ENCODE data around the gene HS6ST3.
"Not testable (repeated sequence)": the region's sequence is repeated elsewhere in the genome, so short reads cannot be mapped to it uniquely, and the experiment has no call there.

Gene HS6ST3

DNA sequence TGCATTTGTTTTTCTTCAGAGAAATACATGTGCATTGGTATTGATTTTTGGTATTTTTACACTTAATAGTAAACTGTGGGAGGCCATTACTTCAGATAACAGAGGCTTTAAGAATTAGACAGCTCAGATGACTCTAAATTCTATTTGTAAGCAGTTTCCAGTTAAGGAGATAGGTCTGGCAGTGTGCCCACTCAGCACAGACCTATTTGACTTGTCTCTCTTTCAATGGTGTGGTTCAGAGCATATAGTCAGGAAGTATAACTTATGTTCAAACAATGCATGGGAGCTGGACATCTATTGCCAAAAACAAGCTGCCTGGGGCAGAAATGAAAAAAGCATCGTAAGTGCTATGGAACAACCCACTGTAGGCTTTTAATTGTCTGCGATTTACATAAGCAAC is 370.7 kb downstream of the HS6ST3 start:
- DNase-seq: no peak

DNA sequence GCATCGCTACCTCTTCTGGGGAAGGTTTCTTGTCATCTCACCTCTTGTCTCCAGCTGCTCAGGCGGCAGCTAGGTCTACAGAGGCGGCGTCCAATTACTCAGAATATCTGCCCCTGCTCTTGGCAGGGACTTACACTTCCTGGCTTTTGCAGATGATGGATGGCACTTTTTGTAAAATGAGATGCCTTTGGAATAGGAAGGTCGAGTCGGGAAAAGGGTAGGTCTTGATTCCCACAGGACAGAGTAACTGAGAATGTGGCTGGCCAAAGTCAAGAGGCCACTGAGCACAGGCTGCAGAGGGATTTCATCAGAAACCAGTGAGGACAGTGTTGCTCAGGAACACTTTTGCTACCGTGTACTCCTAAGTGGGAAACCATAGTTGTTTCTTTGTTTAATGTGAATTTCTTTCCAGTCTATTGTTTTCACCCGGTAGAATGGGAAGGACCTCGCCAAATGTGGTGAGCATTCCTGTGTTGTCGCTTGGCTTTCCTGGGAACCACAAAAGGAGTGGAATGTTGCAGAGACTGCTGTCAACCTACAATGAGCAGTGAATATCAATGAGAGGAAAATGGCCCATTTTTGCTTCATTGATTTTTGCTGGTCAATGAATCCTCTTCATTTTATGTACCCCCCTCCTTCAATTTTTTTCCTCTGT is 383.7 kb downstream of the HS6ST3 start:
- DNase-seq: peak; percentile 4

DNA sequence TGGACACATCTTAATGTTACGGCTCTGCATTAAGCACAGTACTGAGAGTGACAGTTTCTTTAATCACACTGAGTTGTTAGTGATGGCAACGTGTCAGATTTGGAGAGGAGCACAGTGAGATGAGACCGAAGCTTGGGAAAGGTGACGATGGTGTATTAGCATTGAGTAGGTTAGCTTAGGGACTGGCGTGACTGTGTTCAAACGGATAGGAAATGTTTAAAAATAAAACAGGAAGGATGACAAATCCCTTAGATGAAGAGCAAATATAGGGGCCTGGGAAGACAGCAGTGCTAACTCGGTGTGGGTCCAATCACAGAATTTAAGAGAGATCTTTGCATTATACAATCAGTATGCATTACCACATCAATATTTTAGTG is 384.3 kb downstream of the HS6ST3 start:
- peak; percentile 29 for DNase-seq

DNA sequence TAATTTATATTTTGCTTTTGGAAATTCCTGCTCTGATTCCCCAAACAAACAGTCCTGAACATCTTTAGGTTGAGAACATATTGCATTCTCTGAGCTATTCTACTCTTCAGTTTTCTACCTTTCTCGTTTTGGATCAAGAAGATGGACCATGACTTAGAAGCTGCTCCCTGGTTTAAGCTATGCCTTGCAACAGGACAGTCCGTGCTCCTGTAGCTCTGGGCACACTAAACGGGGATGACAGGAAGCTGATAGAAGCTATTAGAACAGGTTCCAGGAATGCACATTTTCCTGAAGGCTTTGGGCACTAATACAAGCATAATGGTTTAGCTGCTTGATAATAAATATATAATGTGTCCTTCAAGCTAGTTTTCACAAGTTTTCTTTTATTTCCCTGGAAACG is 385.2 kb downstream of the HS6ST3 start:
- DNase-seq: peak; percentile 14

DNA sequence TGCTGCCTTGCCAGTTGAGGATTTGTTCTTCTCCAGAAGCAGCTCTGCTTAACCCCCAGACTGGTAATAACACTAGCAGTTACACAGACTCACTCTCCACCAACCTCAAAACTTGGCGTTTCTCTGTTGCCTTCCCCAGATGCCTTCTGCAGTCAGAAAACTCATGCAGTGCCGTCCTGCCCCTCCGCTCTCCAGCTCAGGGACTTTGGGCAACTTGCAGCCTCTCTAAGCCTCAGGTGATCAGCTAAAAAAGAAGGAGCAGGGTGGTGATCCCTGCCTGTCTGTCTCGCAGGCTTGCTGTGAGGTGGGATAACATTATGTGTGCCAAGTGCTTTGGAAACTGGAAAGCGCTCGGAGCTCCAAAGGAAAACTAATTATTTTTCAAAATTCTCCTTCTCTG is 391.6 kb downstream of the HS6ST3 start:
- no peak for DNase-seq

- no peak for DNase-seq
Observed at GRCh38 chr13:96490496-96490989, 400.6 kb downstream of the HS6ST3 start.

DNA sequence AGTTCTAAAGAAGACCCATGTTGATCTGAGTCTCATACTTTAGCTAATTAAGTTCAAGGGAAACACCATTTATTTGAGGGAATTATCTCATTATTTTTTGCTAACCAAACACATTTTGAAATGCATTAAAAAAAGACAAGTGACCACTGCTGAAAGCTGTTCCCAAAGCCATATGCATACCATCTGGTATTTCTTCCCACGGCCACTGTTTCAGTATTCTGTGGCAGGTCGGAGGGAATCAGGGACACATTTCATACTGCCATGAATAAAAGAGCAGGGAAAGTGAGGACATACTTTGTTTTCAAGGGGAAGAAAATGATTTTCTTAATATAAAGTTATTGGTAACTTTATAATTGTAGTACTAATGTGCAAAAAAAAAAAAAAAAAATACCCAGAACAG is 401.2 kb downstream of the HS6ST3 start:
- no peak for DNase-seq

- DNase-seq: no peak
Observed at GRCh38 chr13:96492766-96493165, 402.9 kb downstream of the HS6ST3 start.

GRCh38 chr13:96499656-96500055 is 409.7 kb downstream of the HS6ST3 start:
- DNase-seq: no peak

GRCh38 chr13:96500953-96501352 is 411.0 kb downstream of the HS6ST3 start:
- no peak for DNase-seq

- DNase-seq: no peak
Observed at GRCh38 chr13:96503481-96503880, 413.6 kb downstream of the HS6ST3 start.

DNA sequence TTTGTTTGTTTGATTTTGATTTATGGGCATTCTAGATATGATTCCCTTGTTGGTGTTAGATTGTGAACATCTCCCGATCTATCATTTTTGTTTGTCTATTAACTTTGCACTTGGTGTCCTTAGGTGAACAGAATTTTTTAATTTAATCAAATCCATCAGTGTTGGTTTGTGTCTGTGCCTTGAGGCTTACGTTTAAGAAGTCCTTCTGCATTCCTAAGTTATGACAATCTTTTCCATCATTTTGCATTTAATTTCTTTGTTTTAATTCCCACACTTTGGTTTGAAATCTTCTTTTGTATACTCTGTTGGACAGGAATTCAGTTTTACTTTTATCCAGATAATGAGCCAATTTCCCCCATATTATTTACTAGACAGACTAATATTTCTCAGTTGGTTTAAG is 421.7 kb downstream of the HS6ST3 start:
- DNase-seq: no peak

DNA sequence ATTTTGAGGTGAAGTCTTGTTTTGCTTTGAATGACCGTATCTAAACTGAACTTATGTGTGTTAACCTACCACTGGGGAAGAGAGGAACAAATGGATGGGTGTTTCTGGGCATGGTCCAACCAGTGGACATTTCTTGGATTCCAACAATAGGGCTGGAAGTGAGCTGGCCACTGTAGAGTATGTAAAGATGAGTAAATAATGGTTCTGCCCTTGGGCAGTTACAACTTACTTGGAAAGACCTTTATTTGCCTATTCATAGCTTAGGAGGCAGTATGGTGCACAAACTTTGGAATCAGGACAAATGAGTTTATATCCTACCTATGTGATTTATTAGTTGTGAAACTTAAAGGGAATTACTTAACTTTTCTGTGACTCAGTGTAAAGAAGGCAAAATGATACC is 429.5 kb downstream of the HS6ST3 start:
- DNase-seq: no peak

GRCh38 chr13:96524398-96525020 is 434.6 kb downstream of the HS6ST3 start:
- DNase-seq: not testable (repeated sequence)

DNA sequence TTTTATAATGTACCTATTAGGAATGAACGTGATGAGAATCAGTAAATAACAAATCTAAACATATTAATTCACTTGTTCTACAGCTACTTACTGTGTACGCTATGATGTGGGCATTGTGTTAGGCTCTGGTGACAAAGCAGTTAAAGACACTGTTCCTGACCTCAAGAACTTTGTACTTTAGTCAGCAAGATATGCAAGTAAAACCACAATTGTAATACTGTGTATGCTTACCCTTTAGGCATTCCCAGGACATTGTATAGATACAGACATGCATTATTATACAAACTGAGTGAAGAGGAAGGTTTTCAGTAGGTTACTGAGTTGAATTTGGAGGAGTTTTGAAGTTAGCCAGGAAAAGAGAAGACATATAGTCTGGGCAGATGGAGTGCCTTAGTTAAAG is 435.8 kb downstream of the HS6ST3 start:
- no peak for DNase-seq

- DNase-seq: no peak
Observed at GRCh38 chr13:96527497-96527896, 437.6 kb downstream of the HS6ST3 start.

DNA sequence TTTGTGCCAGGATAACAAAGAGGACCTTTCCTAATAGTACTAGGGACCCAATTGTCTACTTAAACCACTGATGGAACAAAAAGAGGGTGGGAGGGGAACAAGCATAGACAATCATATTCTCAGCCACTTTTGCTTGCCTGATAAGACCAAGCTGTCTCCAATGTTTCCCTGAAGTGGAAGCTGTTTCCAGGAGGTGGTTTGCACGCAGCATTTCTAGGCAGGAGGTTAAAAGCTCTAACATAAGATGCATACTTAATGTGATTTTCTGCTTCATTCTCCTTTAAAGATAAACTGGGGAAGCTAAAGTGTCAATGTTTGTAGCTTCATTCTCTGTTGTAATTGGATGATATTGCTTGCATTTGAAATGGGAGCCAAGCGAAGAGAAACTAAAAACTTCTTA is 442.9 kb downstream of the HS6ST3 start:
- no peak for DNase-seq

GRCh38 chr13:96533408-96533807 is 443.5 kb downstream of the HS6ST3 start:
- peak; percentile 56 for DNase-seq

- no peak for DNase-seq
Observed at GRCh38 chr13:96539791-96540190, 449.9 kb downstream of the HS6ST3 start.

DNA sequence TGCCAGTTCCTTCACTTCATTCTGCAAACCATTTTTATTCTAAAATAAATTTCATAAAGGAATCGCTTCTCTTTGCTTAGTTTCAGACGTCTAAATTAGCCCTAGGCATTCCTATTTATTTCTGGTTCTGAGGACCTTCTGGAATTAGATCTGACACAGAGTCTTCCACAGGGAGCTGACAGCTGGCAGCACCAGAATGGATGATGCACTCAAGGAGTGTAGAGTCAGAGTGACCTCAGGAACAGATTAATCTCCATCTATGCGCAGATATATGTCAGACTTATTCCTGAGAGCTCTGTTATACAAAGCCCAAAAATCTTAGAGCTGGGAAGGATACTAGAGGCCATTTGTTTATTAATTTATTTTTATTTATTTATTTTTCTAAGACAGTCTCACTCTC is 450.8 kb downstream of the HS6ST3 start:
- no peak for DNase-seq

GRCh38 chr13:96542986-96543385 is 453.1 kb downstream of the HS6ST3 start:
- DNase-seq: no peak

GRCh38 chr13:96544957-96545356 is 455.1 kb downstream of the HS6ST3 start:
- no peak for DNase-seq

DNA sequence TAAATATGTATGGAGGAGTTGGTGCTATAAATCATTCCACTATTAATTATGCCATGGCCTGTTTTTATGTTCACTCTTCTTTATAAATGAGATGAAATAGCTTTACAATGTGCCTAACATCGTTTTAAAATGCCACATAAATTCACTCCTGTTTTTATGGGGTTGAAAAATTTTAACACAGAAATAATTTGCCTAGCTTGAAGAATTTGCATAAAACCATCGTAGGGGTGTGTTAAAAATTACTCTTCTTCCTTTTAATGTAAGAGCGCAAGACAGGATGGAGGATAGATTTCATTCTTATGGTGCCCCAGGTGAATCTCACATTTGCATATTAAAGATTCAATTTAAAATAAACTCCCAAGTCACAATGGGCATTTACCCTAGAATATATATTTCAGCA is 456.6 kb downstream of the HS6ST3 start:
- no peak for DNase-seq

- DNase-seq: no peak
Observed at GRCh38 chr13:96551546-96551945, 461.6 kb downstream of the HS6ST3 start.

- DNase-seq: no peak
Observed at GRCh38 chr13:96552559-96552958, 462.7 kb downstream of the HS6ST3 start.
